BE2C (cell line): ENCODE measurements around the gene USP7.

Source experiments
- DNase-seq: peaks from one replicate; pipeline ENCODE4 v3.0.0-alpha.2; 2020
- H3K27me3 ChIP-seq: fragments of 250-450 bp; sonication (Bioruptor Pico); 2 replicates; pipeline ENCODE4 v1.5.1; 2020; ENCODE audit warnings: mild to moderate bottlenecking
- H3K36me3 ChIP-seq: fragments of 250-450 bp; sonication (Bioruptor Pico); 2 replicates; pipeline ENCODE4 v1.5.1; 2020; ENCODE audit warnings: mild to moderate bottlenecking
- H3K4me1 ChIP-seq: fragments of 250-450 bp; sonication (Bioruptor Pico); 2 replicates; pipeline ENCODE4 v1.5.1; 2020
- H3K4me3 ChIP-seq: 2 replicates; pipeline ENCODE4 v1.5.1; 2011; ENCODE audit warnings: low read depth, low read length
- H3K9me3 ChIP-seq: fragments of 250-450 bp; sonication (Bioruptor Pico); 2 replicates; pipeline ENCODE4 v1.5.1; 2020
- TF ChIP-seq, protein P1 (sequence below): IDR thresholded peaks from 2 replicates; pipeline ENCODE4 v1.5.1; 2012; ENCODE audit warnings: mild to moderate bottlenecking, low read depth, low read length

Gene USP7

GRCh38 chr16:8999800-9000199, 36.1 kb upstream of the USP7 start:
- DNase-seq = no peak
- no peaks in the 10 kb centered on the region for H3K9me3 ChIP-seq
- no peak overlapping the region for H3K4me3 ChIP-seq
- TF ChIP-seq, protein P1, sequence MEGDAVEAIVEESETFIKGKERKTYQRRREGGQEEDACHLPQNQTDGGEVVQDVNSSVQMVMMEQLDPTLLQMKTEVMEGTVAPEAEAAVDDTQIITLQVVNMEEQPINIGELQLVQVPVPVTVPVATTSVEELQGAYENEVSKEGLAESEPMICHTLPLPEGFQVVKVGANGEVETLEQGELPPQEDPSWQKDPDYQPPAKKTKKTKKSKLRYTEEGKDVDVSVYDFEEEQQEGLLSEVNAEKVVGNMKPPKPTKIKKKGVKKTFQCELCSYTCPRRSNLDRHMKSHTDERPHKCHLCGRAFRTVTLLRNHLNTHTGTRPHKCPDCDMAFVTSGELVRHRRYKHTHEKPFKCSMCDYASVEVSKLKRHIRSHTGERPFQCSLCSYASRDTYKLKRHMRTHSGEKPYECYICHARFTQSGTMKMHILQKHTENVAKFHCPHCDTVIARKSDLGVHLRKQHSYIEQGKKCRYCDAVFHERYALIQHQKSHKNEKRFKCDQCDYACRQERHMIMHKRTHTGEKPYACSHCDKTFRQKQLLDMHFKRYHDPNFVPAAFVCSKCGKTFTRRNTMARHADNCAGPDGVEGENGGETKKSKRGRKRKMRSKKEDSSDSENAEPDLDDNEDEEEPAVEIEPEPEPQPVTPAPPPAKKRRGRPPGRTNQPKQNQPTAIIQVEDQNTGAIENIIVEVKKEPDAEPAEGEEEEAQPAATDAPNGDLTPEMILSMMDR = no peak
- no peaks in the 10 kb centered on the region for H3K4me1 ChIP-seq
- no peaks in the 10 kb centered on the region for H3K27me3 ChIP-seq
- H3K36me3 ChIP-seq = no peaks in the 10 kb centered on the region

- Histone ChIP-seq H3K4me1 (no peaks in the 10 kb centered on the region), H3K4me3 (no peak overlapping the region), H3K27me3 (no peaks in the 10 kb centered on the region), H3K36me3 (no peaks in the 10 kb centered on the region), H3K9me3 (no peaks in the 10 kb centered on the region)
- no peak for DNase-seq
- TF ChIP-seq, protein P1 = no peak
Measured at GRCh38 chr16:8998108-8998507, 34.4 kb upstream of the USP7 start.

- TF ChIP-seq, protein P1 = no peak
- Histone ChIP-seq H3K36me3 (no peaks in the 10 kb centered on the region), H3K27me3 (no peaks in the 10 kb centered on the region), H3K4me1 (no peaks in the 10 kb centered on the region), H3K4me3 (no peak overlapping the region), H3K9me3 (no peaks in the 10 kb centered on the region)
- peak; percentile 76 for DNase-seq
Measured at GRCh38 chr16:8996891-8997290, 33.2 kb upstream of the USP7 start.

DNA sequence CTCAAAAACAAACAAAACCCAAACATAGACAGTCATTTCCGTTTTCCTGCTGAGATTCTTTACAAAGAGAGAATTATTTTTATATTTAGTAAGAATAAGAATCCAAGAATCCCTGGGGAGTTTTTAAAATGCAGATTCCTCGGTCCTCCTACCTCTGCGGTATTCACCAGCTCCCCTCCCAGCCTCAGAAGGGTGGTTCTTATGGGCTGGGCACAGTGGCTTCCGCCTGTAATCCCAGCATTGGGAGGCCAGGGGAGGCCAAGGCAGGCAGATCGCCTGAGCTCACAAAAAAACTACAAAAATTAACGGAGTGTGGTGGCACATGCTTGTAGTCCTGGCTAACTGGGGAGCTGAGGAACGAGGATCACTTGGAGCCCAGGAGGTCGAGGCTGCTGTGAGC, 26.7 kb upstream of the USP7 start:
- no peaks in the 10 kb centered on the region for H3K27me3 ChIP-seq
- TF ChIP-seq, protein P1 = no peak
- H3K4me1 ChIP-seq = no peaks in the 10 kb centered on the region
- H3K9me3 ChIP-seq = no peaks in the 10 kb centered on the region
- no peak for DNase-seq
- no peaks in the 10 kb centered on the region for H3K36me3 ChIP-seq
- no peak overlapping the region for H3K4me3 ChIP-seq

- H3K36me3 ChIP-seq = no peaks in the 10 kb centered on the region
- no peaks in the 10 kb centered on the region for H3K9me3 ChIP-seq
- no peak for DNase-seq
- no peak overlapping the region for H3K4me3 ChIP-seq
- TF ChIP-seq, protein P1 = no peak
- no peaks in the 10 kb centered on the region for H3K27me3 ChIP-seq
- no peaks in the 10 kb centered on the region for H3K4me1 ChIP-seq
Measured at GRCh38 chr16:8989099-8989878, 25.6 kb upstream of the USP7 start.

- no peak overlapping the region for H3K4me3 ChIP-seq
- DNase-seq = no peak
- no peaks in the 10 kb centered on the region for H3K9me3 ChIP-seq
- no peaks in the 10 kb centered on the region for H3K4me1 ChIP-seq
- no peaks in the 10 kb centered on the region for H3K36me3 ChIP-seq
- TF ChIP-seq, protein P1 = no peak
- H3K27me3 ChIP-seq = no peaks in the 10 kb centered on the region
Measured at GRCh38 chr16:8986818-8987191, 23.1 kb upstream of the USP7 start.
